NOMO-1 treated with dmso at 0.1 percent for 144 hours (cell line): ENCODE data around the gene SPATA9.
"Not testable (repeated sequence)": the region's sequence is repeated elsewhere in the genome, so short reads cannot be mapped to it uniquely, and the experiment has no call there.

Experiments
- DNase-seq: peaks from one replicate; lab custom pipeline; 2025; ENCODE audit not compliant: unreplicated experiment; lab: John Stamatoyannopoulos, UW

Gene SPATA9

GRCh38 chr5:95647886-95648860 is 34.6 kb downstream of the SPATA9 start:
- DNase-seq, result peak; percentile 7

- DNase-seq, result peak; percentile 93
These were observed 36.0 kb downstream of the SPATA9 start, which contains the start of gene RFESD for GRCh38 chr5:95646569-95647431. RFESD (plus strand) TSS chr5:95646777; CDS start chr5:95652272, 5,495 bp downstream.

- not testable (repeated sequence) for DNase-seq
These were observed 36.6 kb downstream of the SPATA9 start for GRCh38 chr5:95646226-95646568.

DNA sequence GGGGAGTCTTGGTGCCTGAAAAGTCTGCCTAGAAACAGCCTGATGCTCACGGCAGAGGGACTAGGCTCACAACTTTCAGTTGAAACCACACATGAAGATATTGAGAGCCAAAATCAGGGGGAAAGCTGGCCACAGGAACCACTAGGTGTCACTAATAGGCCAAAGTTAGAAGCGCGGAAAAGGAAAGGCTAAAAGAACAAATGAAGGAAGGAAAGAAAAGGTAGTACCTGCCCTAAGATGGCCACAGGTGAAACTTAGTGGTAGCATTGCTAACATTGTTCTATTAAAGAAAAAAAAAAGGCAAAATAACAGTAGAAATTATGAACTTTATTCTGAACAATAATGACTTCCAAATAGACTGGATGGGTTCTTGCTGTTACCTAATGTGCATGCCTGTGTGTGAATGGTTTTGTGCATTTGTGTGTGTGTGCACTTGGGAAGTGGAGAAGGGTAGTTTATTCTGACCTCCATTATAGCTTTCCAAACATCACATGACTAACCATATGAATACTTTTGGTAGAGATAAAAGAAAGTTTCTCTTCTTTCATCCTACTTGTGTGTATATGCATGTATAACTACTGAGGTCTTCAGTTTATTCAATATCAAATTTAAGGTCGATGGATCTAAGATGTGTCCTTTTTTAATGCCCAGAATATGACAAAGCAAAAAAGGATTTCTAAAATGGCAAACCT is 38.3 kb downstream of the SPATA9 start:
- DNase-seq, result peak; percentile 24

- DNase-seq, result no peak
These were observed 39.6 kb downstream of the SPATA9 start for GRCh38 chr5:95643152-95643551.

DNA sequence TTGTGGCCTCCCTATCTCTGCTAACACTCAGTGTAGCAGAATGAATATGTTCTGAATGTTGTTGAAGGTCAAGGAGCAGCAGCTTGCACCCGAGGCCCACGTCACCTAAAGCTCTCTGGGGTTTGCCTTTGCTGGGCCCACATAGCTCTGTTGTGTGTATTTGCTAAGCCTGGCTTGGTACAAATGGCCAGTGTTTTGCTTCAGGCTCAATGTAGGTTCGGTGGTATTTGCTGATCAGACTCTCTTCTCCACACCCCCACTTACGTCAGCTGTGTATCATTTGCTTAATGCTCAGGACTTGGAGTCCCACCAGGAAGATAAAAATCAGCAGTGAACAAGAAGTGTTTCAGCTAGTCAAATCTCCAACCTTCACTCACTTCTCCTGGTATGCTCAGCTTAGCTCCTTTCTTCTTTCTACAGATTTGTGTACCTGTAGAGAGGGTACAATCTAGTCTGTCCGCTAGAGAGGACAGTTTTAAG is 41.0 kb downstream of the SPATA9 start:
- DNase-seq, result no peak

GRCh38 chr5:95638632-95639031 is 44.2 kb downstream of the SPATA9 start:
- DNase-seq, result no peak

DNA sequence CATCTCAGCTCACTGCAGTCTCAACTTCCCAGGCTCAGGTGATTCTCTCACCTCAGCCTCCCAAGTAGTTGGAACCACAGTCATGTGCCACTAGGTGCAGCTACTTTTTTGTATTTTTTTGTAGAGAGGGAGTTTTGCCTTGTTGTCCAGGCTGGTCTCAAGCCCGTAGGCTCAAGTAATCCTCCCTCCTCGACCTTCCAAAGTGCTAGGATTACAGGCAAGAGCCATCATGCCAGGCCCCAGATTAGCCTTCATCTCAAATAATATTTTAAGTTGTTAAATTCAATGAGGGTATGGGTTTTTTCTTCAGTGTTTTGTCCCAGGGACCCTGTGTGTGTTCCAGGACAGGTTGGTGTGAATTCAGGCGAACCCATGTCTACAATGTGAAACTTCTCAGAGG is 48.7 kb downstream of the SPATA9 start:
- DNase-seq, result no peak

GRCh38 chr5:95633671-95634070 is 49.1 kb downstream of the SPATA9 start:
- DNase-seq, result no peak

DNA sequence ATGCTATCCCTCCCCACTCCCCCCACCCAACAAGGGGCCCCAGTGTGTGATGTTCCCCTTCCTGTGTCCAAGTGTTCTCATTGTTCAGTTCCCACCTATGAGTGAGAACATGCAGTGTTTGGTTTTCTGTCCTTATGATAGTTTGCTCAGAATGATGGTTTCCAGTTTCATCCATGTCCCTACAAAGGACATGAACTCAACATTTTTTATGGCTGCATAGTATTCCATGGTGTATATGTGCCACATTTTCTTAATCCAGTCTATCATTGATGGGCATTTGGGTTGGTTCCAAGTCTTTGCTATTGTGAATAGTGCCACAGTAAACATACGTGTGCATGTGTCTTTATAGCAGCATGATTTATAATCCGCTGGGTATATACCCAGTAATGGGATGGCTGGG is 49.8 kb downstream of the SPATA9 start:
- not testable (repeated sequence) for DNase-seq

DNA sequence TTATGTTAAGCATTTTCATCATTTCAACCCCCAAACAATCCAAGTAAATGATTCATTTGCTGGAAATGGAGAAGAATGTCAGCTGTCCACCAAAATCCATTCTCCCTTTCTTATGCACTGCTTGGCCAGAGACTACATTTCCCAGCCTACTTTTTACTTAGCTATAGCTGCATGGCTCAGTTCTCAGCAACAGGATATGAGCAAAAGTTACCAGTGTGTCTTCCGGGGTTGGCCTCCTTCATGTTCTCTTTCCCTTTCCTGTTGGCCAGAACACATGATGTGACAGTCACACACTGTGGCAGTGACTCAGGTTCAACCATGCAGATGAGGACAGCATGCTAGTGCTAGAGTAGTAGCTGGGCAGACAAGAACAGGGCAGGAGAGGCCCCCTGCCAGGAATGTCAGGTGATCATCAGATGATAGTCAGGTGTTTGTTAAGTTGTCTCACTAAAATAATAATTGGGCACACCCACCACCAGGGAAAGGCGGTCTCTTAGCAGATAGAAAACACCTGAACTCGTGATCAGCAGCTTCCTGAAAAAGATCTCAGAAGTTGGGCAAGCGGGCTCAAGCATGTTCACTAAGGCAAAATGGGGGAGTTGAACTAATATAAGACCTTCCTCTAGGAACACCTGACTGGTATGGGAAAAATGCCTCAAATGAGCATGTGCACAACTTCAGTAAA is 50.7 kb downstream of the SPATA9 start:
- no peak for DNase-seq

DNA sequence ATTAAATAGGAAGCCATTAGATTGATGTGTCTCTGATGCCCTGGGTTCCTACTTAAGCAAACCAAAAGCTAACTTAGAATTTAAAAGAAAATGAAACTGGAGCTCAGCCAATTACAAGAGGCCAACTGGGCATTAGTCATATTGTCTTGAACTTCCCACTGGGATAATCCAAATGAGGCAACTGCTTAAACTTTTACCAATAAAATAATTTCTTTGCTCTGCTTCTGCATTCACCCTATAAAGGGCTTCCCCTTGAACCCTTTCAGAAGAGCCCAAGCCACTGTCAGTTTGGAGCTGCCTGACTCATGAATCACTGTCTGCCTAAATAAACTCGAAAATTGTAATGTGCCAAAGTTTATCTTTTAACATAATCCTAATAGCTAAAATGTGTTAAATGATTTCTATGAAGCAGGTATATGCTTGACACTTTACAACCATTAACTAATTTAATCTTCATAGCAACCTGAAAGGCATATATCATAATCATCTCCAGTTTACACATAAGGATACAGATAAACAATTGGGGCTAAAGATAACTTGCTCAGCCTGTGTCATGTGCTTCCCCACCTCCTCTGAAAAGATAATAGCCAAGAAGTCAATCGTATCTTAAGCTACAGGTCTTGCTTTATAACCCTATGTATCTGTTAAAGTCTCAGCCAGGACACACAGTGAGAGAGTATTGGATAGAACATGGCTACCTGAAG is 51.4 kb downstream of the SPATA9 start:
- DNase-seq, result no peak

DNA sequence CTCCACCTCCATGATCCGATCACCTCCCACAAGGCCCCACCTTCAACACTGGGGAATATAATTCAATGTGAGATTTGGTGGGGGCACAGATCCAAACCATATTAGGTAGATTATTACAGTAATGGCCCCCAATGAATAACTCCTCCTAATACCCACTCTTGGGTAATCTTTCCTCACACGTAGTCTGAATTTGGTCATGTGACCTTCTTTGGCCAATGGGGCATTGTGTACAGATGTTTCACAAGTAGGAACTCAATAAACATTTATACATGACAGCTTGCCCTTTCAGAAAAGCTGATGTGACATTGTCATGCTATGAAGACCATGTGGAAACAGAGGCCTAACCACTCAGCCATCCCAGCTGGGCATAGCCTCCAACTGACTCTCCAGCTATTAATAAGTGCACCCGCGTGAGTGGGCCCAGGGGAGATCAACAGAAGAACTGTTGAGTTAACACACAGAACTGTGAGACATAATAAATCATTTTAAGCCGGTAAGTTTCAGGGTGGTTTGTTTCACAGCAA is 52.3 kb downstream of the SPATA9 start:
- DNase-seq, result no peak

DNA sequence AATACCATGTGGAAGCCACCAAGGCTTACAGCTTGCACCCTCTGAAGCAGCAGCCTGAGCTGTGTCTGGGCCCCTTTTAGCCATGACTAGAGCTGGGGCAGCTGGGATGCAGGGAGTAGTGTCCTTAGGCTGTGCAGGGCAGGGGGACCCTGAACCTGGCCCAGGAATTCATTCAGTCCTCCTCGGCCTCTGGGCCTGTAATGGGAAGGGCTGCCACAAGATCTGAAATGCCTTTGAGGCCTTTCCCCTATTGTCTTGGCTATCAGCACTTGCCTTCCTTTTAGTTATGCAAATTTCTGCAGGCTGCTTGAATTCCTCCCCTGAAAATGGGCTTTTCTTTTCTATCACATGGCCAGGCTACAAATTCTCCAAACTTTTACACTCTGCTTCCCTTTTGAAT is 53.9 kb downstream of the SPATA9 start:
- DNase-seq, result no peak

GRCh38 chr5:95627971-95628810 is 54.6 kb downstream of the SPATA9 start:
- DNase-seq, result no peak

- no peak for DNase-seq
These were observed 56.1 kb downstream of the SPATA9 start for GRCh38 chr5:95626701-95627100.

DNA sequence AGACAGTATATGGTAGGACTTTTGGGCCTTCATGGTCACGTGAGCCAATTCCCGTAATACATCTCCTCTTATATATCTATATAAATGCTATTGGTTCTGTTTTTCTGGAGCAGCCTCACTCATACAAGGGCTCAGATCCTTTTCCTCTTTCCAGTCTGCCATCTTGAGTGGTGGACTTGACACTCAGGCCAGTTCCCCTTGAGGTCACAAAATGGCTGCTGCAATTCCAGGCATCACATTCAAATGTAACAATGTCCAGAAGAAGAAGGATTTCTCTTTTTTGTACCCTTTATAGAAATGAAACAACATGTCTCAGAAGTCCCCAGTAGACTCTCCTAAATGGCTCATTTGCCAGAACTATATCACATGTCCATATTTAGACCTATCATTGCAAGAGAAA is 58.4 kb downstream of the SPATA9 start:
- no peak for DNase-seq

DNA sequence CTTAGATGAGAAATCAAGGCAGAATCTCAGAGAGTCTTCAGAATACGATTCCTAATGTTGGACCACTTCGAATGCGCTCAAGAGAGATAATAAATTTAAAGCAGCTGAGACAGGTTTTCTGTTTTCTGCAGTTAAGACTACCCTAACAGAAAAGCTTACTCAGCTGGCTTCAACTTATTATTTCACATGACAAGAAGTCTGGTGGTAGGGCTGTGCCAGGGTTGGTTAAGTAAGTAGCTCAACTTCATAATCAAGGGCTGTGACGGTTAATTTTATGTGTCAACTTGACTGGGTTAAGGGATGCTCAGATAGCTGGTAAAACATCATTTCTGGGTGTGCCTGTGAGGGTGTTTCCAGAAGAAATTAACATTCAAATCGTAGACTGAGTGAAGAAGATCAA is 59.1 kb downstream of the SPATA9 start:
- DNase-seq, result no peak
